Liver (tissue), 3 donors: ENCODE results near the gene CROCC2.

Source experiments
- EGR1 ChIP-seq, 2 donors: IDR thresholded peaks; 2 replicates each; pipeline ENCODE4 v1.6.1; 2016 to 2018; ENCODE audit warnings: antibody characterized with exemption in 2 of 2, low read depth in 2 of 2
- RAD21 ChIP-seq, 2 donors: IDR thresholded peaks; 2 replicates each; pipeline ENCODE4 v1.6.1; 2016; ENCODE audit warnings: antibody characterized with exemption in 2 of 2, mild to moderate bottlenecking in 2 of 2
- TAF1 ChIP-seq: conservative IDR thresholded peaks from 2 replicates; pipeline ENCODE4 v1.6.1; 2016; ENCODE audit warnings: antibody characterized with exemption, mild to moderate bottlenecking
- TF ChIP-seq, protein P1 (sequence below): fragments of 150-350 bp; IDR thresholded peaks from 2 replicates; pipeline ENCODE4 v1.5.1; 2017; ENCODE audit warnings: improper control_type of control experiment, low read depth, low read length; ENCODE audit not compliant: missing input control
- TF ChIP-seq, protein P2 (sequence below): IDR thresholded peaks from 2 replicates; pipeline ENCODE4 v1.6.1; 2016; ENCODE audit warnings: antibody characterized with exemption, mild to moderate bottlenecking
- TF ChIP-seq, protein P3 (sequence below): IDR thresholded peaks from 2 replicates; pipeline ENCODE4 v1.6.1; 2016; ENCODE audit warnings: antibody characterized with exemption
- donor health status: healthy.
- donor health status: healthy.

DNA sequence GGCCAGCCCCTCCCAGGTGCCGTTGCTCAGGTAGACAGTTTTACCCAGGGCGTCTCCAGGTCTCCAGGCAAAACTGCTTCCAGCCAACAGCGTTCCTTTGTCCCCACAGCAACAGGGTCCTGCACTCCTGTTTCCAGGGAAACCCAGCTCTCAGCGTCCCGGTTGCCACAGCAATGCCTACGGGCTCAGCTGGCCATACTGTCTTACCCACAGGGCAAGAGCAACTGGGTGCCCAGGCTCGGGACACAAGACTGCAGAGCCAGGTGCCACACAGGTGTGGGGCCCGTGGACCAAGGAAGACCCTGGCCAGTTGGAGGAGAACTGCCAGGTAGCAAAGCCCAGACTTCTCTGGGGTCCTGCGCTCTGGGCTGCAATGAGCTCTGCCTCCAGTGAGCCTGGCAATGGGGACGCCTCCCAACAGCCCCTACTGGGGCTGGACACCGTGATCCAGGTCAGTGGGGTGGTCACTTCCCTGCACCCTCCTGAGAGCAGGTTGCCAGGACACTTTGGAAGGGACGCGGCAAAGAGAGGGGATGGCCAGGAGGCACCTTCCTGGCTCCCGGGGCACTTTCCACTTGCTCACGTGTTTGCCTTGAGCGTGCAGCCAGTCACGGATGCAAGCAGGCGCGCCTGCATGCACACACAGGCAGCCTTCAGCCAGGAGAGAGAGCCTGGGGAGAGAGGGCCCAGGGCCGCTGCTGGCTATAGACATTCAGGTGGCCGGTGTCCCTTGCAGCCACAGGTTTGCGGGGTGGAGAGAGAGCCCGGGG is at the start of gene CROCC2:
- TF ChIP-seq, protein P1, sequence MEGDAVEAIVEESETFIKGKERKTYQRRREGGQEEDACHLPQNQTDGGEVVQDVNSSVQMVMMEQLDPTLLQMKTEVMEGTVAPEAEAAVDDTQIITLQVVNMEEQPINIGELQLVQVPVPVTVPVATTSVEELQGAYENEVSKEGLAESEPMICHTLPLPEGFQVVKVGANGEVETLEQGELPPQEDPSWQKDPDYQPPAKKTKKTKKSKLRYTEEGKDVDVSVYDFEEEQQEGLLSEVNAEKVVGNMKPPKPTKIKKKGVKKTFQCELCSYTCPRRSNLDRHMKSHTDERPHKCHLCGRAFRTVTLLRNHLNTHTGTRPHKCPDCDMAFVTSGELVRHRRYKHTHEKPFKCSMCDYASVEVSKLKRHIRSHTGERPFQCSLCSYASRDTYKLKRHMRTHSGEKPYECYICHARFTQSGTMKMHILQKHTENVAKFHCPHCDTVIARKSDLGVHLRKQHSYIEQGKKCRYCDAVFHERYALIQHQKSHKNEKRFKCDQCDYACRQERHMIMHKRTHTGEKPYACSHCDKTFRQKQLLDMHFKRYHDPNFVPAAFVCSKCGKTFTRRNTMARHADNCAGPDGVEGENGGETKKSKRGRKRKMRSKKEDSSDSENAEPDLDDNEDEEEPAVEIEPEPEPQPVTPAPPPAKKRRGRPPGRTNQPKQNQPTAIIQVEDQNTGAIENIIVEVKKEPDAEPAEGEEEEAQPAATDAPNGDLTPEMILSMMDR = no peak
- TF ChIP-seq, protein P2, sequence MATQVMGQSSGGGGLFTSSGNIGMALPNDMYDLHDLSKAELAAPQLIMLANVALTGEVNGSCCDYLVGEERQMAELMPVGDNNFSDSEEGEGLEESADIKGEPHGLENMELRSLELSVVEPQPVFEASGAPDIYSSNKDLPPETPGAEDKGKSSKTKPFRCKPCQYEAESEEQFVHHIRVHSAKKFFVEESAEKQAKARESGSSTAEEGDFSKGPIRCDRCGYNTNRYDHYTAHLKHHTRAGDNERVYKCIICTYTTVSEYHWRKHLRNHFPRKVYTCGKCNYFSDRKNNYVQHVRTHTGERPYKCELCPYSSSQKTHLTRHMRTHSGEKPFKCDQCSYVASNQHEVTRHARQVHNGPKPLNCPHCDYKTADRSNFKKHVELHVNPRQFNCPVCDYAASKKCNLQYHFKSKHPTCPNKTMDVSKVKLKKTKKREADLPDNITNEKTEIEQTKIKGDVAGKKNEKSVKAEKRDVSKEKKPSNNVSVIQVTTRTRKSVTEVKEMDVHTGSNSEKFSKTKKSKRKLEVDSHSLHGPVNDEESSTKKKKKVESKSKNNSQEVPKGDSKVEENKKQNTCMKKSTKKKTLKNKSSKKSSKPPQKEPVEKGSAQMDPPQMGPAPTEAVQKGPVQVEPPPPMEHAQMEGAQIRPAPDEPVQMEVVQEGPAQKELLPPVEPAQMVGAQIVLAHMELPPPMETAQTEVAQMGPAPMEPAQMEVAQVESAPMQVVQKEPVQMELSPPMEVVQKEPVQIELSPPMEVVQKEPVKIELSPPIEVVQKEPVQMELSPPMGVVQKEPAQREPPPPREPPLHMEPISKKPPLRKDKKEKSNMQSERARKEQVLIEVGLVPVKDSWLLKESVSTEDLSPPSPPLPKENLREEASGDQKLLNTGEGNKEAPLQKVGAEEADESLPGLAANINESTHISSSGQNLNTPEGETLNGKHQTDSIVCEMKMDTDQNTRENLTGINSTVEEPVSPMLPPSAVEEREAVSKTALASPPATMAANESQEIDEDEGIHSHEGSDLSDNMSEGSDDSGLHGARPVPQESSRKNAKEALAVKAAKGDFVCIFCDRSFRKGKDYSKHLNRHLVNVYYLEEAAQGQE = no peak
- TF ChIP-seq EGR1 (IDR thresholded peaks at IDR 0.05; ENCODE audit: low read depth in 2 of 2) = no peak
- TF ChIP-seq RAD21 (IDR thresholded peaks at IDR 0.05) = no peak
- TF ChIP-seq, protein P3, sequence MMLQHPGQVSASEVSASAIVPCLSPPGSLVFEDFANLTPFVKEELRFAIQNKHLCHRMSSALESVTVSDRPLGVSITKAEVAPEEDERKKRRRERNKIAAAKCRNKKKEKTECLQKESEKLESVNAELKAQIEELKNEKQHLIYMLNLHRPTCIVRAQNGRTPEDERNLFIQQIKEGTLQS = no peak
- TF ChIP-seq TAF1 = no peak
